ENCODE data around the gene RPS2. TPM values are rescaled to one million over a fixed set of nuclear protein-coding genes. Genes with fewer than 3 reads are reported as not detected.

The RPS2 gene
- total RNA-seq, 1 experiment from 2014 or later, result 3,874 TPM

DNA sequence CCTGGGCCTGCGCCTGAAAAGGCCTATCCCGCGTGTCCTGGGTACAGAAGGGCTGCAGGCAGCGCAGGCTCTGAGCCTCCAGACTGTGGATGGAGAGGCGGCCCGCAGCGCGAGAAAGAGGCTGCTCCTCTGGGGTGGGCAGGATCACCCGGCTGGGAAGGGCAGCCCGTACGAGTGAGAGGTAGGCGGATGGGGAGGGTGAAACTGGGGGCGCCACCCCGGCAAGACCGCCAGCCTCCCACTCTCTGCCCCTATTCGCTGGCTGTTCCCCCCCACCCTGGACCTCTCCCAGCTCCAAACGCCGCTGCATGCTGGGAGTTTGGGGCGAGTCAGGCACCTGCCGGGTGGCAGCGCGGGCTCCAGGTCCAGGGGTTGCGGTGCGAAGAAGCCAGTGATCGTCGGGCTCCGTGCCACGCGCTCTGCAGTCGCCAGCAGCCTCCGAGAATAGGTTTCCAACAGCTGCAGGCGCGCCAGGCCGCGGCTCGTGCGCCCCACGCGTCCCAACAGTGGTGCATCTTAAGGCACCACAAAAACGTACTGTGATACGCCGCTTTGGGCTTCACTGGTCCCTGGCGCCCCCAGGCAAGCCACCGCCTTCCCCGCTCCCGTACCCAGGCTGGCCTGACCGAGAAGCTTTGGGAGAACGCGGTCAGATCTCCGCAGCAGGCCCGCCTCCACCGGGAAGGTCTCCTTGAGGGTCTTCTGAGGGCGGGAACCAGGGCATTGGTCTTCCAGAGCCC, 15.6 kb upstream of the RPS2 start:
- DNase-seq, result no peak
- peak overlapping the region; percentile 40 for H3K4me2 ChIP-seq (ENCODE audit: insufficient read depth, insufficient read length, low read length)
- H3K4me3 Mint-ChIP-seq, result peak overlapping the region; percentile 53 to 70
- no peak overlapping the region for H3K56ac ChIP-seq (ENCODE audit: insufficient read length, low read depth, low read length)
- no peak overlapping the region for H2BK15ac ChIP-seq (ENCODE audit: low read depth, low read length)
- WGBS (ENCODE audit: extremely low coverage, insufficient read length, low lambda C conversion rate), result no CpG with 5 or more reads among the region's 53 CpGs
- no peak overlapping the region for H2BK120ac ChIP-seq (ENCODE audit: low read depth, low read length, poor library complexity, severe bottlenecking)
- H3K18ac ChIP-seq (ENCODE audit: insufficient read length, low read depth, low read length), result no peak overlapping the region
- no peak overlapping the region for H4K5ac ChIP-seq (ENCODE audit: insufficient read length, low read depth, low read length)
- H3K23me2 ChIP-seq (ENCODE audit: insufficient read length, low read depth, low read length, poor library complexity, severe bottlenecking), result peaks cover 24% of the 10 kb centered on the region
- no peaks in the 10 kb centered on the region for H4K20me1 ChIP-seq (ENCODE audit: control insufficient read depth, insufficient read depth, insufficient read length)
- H3K9ac ChIP-seq (ENCODE audit: extremely low read depth, insufficient read length, low read length), result no peak overlapping the region
- H3K4ac ChIP-seq (ENCODE audit: low read depth, low read length), result no peak overlapping the region
- H3K23ac ChIP-seq (ENCODE audit: insufficient read length, low read depth, low read length), result no peak overlapping the region
- H2BK20ac ChIP-seq (ENCODE audit: low read depth, low read length, poor library complexity, severe bottlenecking), result no peak overlapping the region
- H3K27me3 Mint-ChIP-seq (ENCODE audit: low read depth), result peaks cover 40% of the 10 kb centered on the region
- H3K14ac ChIP-seq (ENCODE audit: insufficient read depth, low read length), result no peak overlapping the region
- H3K9me3 Mint-ChIP-seq, result no peaks in the 10 kb centered on the region
- no peak overlapping the region for H3K27ac Mint-ChIP-seq
- H4K8ac ChIP-seq (replicated peaks; ENCODE audit: insufficient read length, low read depth, low read length), result no peak overlapping the region
- TF ChIP-seq, protein P1, sequence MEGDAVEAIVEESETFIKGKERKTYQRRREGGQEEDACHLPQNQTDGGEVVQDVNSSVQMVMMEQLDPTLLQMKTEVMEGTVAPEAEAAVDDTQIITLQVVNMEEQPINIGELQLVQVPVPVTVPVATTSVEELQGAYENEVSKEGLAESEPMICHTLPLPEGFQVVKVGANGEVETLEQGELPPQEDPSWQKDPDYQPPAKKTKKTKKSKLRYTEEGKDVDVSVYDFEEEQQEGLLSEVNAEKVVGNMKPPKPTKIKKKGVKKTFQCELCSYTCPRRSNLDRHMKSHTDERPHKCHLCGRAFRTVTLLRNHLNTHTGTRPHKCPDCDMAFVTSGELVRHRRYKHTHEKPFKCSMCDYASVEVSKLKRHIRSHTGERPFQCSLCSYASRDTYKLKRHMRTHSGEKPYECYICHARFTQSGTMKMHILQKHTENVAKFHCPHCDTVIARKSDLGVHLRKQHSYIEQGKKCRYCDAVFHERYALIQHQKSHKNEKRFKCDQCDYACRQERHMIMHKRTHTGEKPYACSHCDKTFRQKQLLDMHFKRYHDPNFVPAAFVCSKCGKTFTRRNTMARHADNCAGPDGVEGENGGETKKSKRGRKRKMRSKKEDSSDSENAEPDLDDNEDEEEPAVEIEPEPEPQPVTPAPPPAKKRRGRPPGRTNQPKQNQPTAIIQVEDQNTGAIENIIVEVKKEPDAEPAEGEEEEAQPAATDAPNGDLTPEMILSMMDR (conservative IDR thresholded peaks at IDR 0.05), result no peak
- H4K91ac ChIP-seq (ENCODE audit: insufficient read length, low read depth, low read length), result no peak overlapping the region
- H2BK5ac ChIP-seq (ENCODE audit: insufficient read length, low read length), result no peak overlapping the region
- peaks cover 18 to 25% of the 10 kb centered on the region in 2 experiments for H3K4me1 Mint-ChIP-seq
- peaks cover 6 to 19% (median 16%) of the 10 kb centered on the region in 3 experiments; a peak in 6 of 7 replicates for H3K36me3 Mint-ChIP-seq (ENCODE audit: insufficient read depth in 1 of 3, low read depth in 3 of 3)
- H3K79me1 ChIP-seq (ENCODE audit: insufficient read depth, low read depth, low read length, poor library complexity, severe bottlenecking), result no peaks in the 10 kb centered on the region
- peaks cover 22% of the 10 kb centered on the region for H3K27me3 ChIP-seq (ENCODE audit: insufficient read depth, low read length)
- no peaks in the 10 kb centered on the region for H3K4me1 ChIP-seq (ENCODE audit: insufficient read depth, low read length)
- H3T11ph ChIP-seq (ENCODE audit: low read length), result no peak overlapping the region
- H2AK5ac ChIP-seq (ENCODE audit: insufficient read length, low read length), result no peak overlapping the region
- H3K9me3 ChIP-seq (ENCODE audit: control insufficient read depth, low read depth, low read length), result no peaks in the 10 kb centered on the region
- no peaks in the 10 kb centered on the region; the same call in 1 of the 2 replicates for H3K79me2 ChIP-seq (ENCODE audit: insufficient read depth, low read length)
- H3K27ac ChIP-seq (ENCODE audit: insufficient read length, low read depth, low read length), result no peak overlapping the region
- H2AFZ ChIP-seq (ENCODE audit: low read length), result no peak overlapping the region
- H2BK12ac ChIP-seq (ENCODE audit: insufficient read length, low read depth, low read length), result no peak overlapping the region

Data from H9 (cell line).